Fibroblast of pulmonary artery (primary cell): Measurements from ENCODE around the gene MAPK8.

ENCODE experiments used
- DNase-seq: peaks from one replicate; pipeline ENCODE4 v3.0.0-alpha.2; 2010; ENCODE audit warnings: low read depth
- H3K4me3 ChIP-seq: replicated peaks from 2 replicates; pipeline ENCODE4 v1.5.1; 2011; ENCODE audit warnings: low read depth, mild to moderate bottlenecking, control low read depth, low read length, moderate library complexity
- CTCF ChIP-seq: IDR thresholded peaks from 2 replicates; pipeline ENCODE4 v1.5.1; 2011; ENCODE audit warnings: mild to moderate bottlenecking, control low read depth, low read length, inconsistent platforms; ENCODE audit errors: missing control alignments

Gene MAPK8

GRCh38 chr10:48383393-48383792 is 76.9 kb downstream of the MAPK8 start:
- TF ChIP-seq CTCF = no peak
- no peak for DNase-seq
- no peak overlapping the region for H3K4me3 ChIP-seq

- no peak overlapping the region for H3K4me3 ChIP-seq
- TF ChIP-seq CTCF = no peak
- DNase-seq = no peak
Observed at GRCh38 chr10:48384699-48384982, 78.2 kb downstream of the MAPK8 start.

DNA sequence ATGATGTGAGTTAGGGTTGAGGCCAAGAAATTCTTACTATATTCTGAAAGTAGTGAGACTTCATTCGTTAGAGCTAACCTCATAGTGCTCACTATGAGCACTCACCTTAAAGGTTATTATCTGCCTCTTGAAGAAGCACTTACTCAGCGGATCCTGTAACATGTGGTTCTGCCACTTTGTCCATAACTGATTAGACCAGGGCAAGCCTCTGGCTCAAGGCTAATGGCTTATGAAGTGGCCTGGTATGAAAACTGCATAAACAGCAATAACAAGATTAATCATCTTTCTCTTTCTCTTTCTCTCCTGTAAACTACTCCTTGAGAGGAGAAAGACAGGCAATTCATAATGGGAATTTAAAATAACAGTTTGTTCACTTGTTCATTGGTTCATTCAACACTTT is 82.8 kb downstream of the MAPK8 start:
- DNase-seq = no peak
- no peak overlapping the region for H3K4me3 ChIP-seq
- TF ChIP-seq CTCF = no peak

DNA sequence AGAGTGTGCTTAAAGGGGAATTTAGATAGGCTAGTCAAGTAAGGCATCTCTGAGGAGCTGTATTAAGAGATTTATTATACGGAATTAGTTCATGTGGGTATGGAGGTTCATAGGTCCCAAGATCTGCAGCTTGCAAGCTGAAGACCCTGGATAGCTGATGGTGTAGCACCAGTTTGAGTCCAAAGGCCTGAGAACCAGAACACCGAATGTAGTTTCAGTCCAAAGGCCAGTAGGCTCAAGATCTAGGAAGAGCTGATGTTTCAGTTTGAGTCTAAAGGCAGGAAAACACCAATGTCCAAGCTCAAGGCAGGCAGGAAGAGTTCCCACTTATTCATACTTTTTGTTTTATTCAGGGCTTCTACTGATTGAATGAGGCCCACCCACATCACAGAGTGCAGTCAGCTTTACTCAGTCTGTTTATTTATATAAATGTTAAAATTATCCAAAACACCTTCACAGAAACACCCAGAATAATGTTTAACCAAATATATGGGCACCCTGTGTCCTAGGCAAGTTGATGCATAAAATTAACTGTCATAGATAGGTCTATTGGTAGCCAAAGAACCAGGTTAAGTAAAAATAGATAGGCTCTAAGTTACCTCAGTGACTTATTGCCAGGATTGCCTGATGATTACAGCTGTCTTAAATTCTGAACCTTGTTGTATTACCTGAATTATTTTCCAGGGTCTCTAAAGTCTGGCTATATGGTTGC is 83.5 kb downstream of the MAPK8 start:
- DNase-seq = no peak
- H3K4me3 ChIP-seq = no peak overlapping the region
- no peak for TF ChIP-seq CTCF

DNA sequence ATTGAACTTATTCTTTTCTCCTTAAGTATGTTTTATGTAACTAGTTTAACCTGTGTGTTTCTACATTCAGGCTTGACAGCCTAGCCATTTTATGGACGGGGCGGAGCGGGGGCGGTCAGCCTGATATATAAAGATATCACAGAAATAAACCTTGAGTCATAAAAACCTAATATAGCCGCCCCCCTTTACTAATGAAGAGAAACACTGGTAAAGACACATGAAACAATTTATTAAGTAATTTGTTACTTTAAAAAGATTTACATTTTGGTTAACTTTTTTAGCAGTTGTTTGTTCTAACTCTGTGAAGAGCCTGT is 84.0 kb downstream of the MAPK8 start:
- DNase-seq = no peak
- no peak overlapping the region for H3K4me3 ChIP-seq
- TF ChIP-seq CTCF = no peak

- peak; percentile 69 for DNase-seq
Observed at GRCh38 chr10:48390933-48391845, 84.7 kb downstream of the MAPK8 start.

More at GRCh38 chr10:48390933-48391845, 84.7 kb downstream of the MAPK8 start:
- H3K4me3 ChIP-seq = no peak overlapping the region
- no peak for TF ChIP-seq CTCF
